HG02571 (cell line): ENCODE data around the gene BTD.
"Not testable (repeated sequence)": the region's sequence is repeated elsewhere in the genome, so short reads cannot be mapped to it uniquely, and the experiment has no call there.

Experiments used
- ATAC-seq: cut with Tn5 transposase; IDR thresholded peaks from one replicate; pipeline ENCODE4 v1.9.1; 2021; ENCODE audit warnings: mild to moderate bottlenecking, moderate library complexity; ENCODE audit not compliant: unreplicated experiment

BTD gene

GRCh38 chr3:15602816-15603215 is 1.3 kb downstream of the BTD start:
- ATAC-seq: not testable (repeated sequence)

- not testable (repeated sequence) for ATAC-seq
These were observed 3.0 kb downstream of the BTD start for GRCh38 chr3:15604584-15604983.

GRCh38 chr3:15606434-15606891 is 4.9 kb downstream of the BTD start:
- ATAC-seq: no peak

- ATAC-seq: no peak
These were observed 8.7 kb downstream of the BTD start for GRCh38 chr3:15610082-15610759.

- no peak for ATAC-seq
These were observed 9.5 kb downstream of the BTD start for GRCh38 chr3:15611018-15611417.

GRCh38 chr3:15612001-15612400 is 10.5 kb downstream of the BTD start:
- ATAC-seq: no peak

- no peak for ATAC-seq
These were observed 13.4 kb downstream of the BTD start for GRCh38 chr3:15614958-15615357.

GRCh38 chr3:15616053-15616452 is 14.5 kb downstream of the BTD start:
- no peak for ATAC-seq

- ATAC-seq: not testable (repeated sequence)
These were observed 18.3 kb downstream of the BTD start for GRCh38 chr3:15619659-15620464.

GRCh38 chr3:15623535-15624440 is 22.2 kb downstream of the BTD start:
- ATAC-seq: no peak

GRCh38 chr3:15628967-15629366 is 27.4 kb downstream of the BTD start:
- no peak for ATAC-seq

GRCh38 chr3:15629860-15630597 is 28.5 kb downstream of the BTD start:
- ATAC-seq: peak; percentile 92

GRCh38 chr3:15630646-15631350 is 29.3 kb downstream of the BTD start:
- peak; percentile 64 for ATAC-seq

GRCh38 chr3:15631426-15632211 is 30.1 kb downstream of the BTD start:
- no peak for ATAC-seq

- no peak for ATAC-seq
These were observed 30.7 kb downstream of the BTD start for GRCh38 chr3:15632212-15632580.

GRCh38 chr3:15633159-15633558 is 31.6 kb downstream of the BTD start:
- no peak for ATAC-seq

- no peak for ATAC-seq
These were observed 32.4 kb downstream of the BTD start for GRCh38 chr3:15633766-15634598.

GRCh38 chr3:15634671-15635070 is 33.1 kb downstream of the BTD start:
- no peak for ATAC-seq
